ENCODE data around the gene GRK2. TPM values are rescaled to one million over a fixed set of nuclear protein-coding genes. Genes with fewer than 3 reads are reported as not detected.

Gene GRK2
- total RNA-seq, 2 experiments from 2014 or later = 306 to 324 TPM

- POLR2A ChIA-PET = no interaction called here
- no peaks in the 10 kb centered on the region for H3K27me3 Mint-ChIP-seq
- H3K9me3 Mint-ChIP-seq = peaks cover 4% of the 10 kb centered on the region
- peaks cover 36% of the 10 kb centered on the region for H3K36me3 Mint-ChIP-seq (ENCODE audit: low read depth)
- DNase-seq = no peak
- peaks cover 19% of the 10 kb centered on the region for H3K4me1 Mint-ChIP-seq
- H3K4me3 Mint-ChIP-seq = no peak overlapping the region
- CTCF ChIA-PET = interaction anchor here (1.5 to 3.7 kb wide), 4 partner anchors 10 to 39 kb away, joined by 3 to 16 read pairs (median 8); no protein-coding TSS in a partner anchor
- H3K27ac Mint-ChIP-seq = no peak overlapping the region
Observed at GRCh38 chr11:67301313-67301921, 35.1 kb downstream of the GRK2 start.

GRCh38 chr11:67301951-67302516 lies 35.8 kb downstream of the GRK2 start:
- Mint-ChIP-seq H3K27ac (no peak overlapping the region), H3K27me3 (no peaks in the 10 kb centered on the region), H3K4me3 (no peak overlapping the region), H3K36me3 (ENCODE audit: low read depth) (peaks cover 30% of the 10 kb centered on the region), H3K4me1 (peaks cover 14% of the 10 kb centered on the region), H3K9me3 (no peaks in the 10 kb centered on the region)
- ChIA-PET POLR2A (no interaction called here), CTCF (interaction anchor here (1.1 to 3.7 kb wide), 8 partner anchors 9 to 100 kb away, joined by 3 to 16 read pairs (median 6); partner anchors contain the start of genes ANKRD13D and PPP1CA)
- no peak for DNase-seq

- DNase-seq = no peak
- Mint-ChIP-seq H3K4me3 (peak overlapping the region; percentile 38), H3K36me3 (ENCODE audit: low read depth) (peaks cover 25% of the 10 kb centered on the region), H3K27ac (no peak overlapping the region), H3K4me1 (peaks cover 14% of the 10 kb centered on the region), H3K9me3 (no peaks in the 10 kb centered on the region), H3K27me3 (no peaks in the 10 kb centered on the region)
- CTCF ChIA-PET = interaction anchor here (0.7 to 3.7 kb wide), 18 partner anchors 9 to 245 kb away, joined by 3 to 18 read pairs (median 4); partner anchors contain the start of genes ANKRD13D, GRK2 and PPP1CA
- POLR2A ChIA-PET = interaction anchor here (1.5 kb wide), 1 partner anchor 25 kb away, joined by 5 read pairs; no protein-coding TSS in a partner anchor
Observed at GRCh38 chr11:67302571-67303131, 36.4 kb downstream of the GRK2 start.

DNA sequence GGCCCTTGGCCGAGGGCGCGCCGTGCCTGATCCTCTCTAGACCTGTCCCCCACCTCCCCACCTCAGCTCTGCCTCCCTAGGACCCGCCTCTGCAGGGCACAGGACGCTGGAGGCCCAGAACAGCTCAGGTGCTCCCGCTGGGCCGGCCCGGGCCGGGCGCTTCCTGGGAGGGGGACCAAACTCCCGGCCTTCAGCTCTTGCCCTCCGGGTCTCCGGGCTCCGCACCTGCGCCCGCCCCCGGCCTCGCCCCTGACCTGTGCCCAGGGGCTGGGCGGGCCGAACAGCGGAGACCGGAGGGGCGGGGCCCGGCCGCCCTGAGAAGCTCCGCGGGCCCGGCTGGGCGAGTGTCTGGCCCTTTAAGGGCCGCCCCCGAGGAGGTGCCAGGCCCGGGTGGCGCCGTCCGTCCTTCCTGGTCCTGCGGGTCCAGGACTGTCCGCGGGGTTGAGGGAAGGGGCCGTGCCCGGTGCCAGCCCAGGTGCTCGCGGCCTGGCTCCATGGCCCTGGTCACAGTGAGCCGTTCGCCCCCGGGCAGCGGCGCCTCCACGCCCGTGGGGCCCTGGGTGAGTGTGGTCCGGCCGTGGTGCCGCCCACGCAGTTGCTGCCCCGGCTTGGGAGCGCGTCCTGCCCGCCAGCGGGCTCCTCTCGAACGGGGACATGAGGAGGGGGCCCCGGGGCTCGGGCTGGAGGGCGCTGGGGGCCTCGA lies 37.0 kb downstream of the GRK2 start, which contains the start of gene SSH3:
Gene SSH3 (plus strand): TSS at position 399 of the 703 bp plus-strand sequence. CDS start 96 bp downstream, at position 495.
- H3K27ac Mint-ChIP-seq = no peak within 1 kb of the TSS
- H3K9me3 Mint-ChIP-seq = no peaks in the 10 kb centered on the region
- H3K36me3 Mint-ChIP-seq (ENCODE audit: low read depth) = peaks cover 22% of the 10 kb centered on the region
- H3K4me1 Mint-ChIP-seq = peaks cover 13% of the 10 kb centered on the region
- no peaks in the 10 kb centered on the region for H3K27me3 Mint-ChIP-seq
- no peak for DNase-seq
- POLR2A ChIA-PET = interaction anchor here (1.5 kb wide), 1 partner anchor 25 kb away, joined by 5 read pairs; no protein-coding TSS in a partner anchor
- CTCF ChIA-PET = interaction anchor here (0.7 to 3.7 kb wide), 17 partner anchors 8 to 245 kb away, joined by 3 to 18 read pairs (median 4); partner anchors contain the start of genes ANKRD13D, GRK2 and PPP1CA
- H3K4me3 Mint-ChIP-seq = peak within 1 kb of the TSS; percentile 43

- DNase-seq = no peak
- peak overlapping the region; percentile 43 for H3K4me3 Mint-ChIP-seq
Observed at GRCh38 chr11:67303835-67304411, 37.6 kb downstream of the GRK2 start.

DNA sequence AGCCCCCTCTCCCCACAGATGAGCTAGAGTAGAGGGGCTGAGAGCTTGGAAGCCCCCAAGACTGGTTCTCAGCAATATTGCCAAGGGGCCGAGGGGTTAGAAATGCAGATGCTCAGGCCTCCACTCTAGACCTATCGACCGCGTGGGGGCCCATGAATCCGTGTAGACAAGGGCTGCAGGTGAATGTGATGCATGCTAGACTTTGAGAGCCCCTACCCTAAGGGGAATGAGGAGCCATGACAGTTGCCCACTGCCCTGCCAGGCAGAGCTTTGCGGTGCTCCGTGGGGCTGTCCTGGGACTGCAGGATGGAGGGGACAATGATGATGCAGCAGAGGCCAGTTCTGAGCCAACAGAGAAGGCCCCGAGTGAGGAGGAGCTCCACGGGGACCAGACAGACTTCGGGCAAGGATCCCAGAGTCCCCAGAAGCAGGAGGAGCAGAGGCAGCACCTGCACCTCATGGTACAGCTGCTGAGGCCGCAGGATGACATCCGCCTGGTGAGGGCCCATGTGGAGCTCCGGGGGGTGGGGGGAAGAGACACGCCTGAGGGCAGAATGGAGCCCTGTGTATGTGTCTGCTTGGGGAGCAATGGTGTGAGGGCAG lies 38.3 kb downstream of the GRK2 start:
- H3K27ac Mint-ChIP-seq = no peak overlapping the region
- no peak for DNase-seq
- H3K36me3 Mint-ChIP-seq (ENCODE audit: low read depth) = peaks cover 13% of the 10 kb centered on the region
- ChIA-PET POLR2A (no interaction called here), CTCF (interaction anchor here (0.9 to 2.8 kb wide), 11 partner anchors 9 to 42 kb away, joined by 3 to 18 read pairs (median 3); partner anchors contain the start of gene ANKRD13D)
- no peaks in the 10 kb centered on the region for H3K9me3 Mint-ChIP-seq
- H3K27me3 Mint-ChIP-seq = no peaks in the 10 kb centered on the region
- H3K4me3 Mint-ChIP-seq = no peak overlapping the region
- H3K4me1 Mint-ChIP-seq = peaks cover 10% of the 10 kb centered on the region

More at GRCh38 chr11:67303835-67304411, 37.6 kb downstream of the GRK2 start:
- Mint-ChIP-seq H3K9me3 (no peaks in the 10 kb centered on the region), H3K27me3 (no peaks in the 10 kb centered on the region), H3K4me1 (peaks cover 10% of the 10 kb centered on the region), H3K27ac (no peak overlapping the region), H3K36me3 (ENCODE audit: low read depth) (peaks cover 15% of the 10 kb centered on the region)
- CTCF ChIA-PET = interaction anchor here (0.9 to 2.8 kb wide), 16 partner anchors 8 to 103 kb away, joined by 3 to 18 read pairs (median 4); partner anchors contain the start of genes ANKRD13D, GRK2 and PPP1CA
- POLR2A ChIA-PET = interaction anchor here (1.5 kb wide), 1 partner anchor 26 kb away, joined by 5 read pairs; no protein-coding TSS in a partner anchor

GRCh38 chr11:67306769-67307544 lies 40.7 kb downstream of the GRK2 start:
- ChIA-PET POLR2A (no interaction called here), CTCF (interaction anchor here (0.5 to 3.0 kb wide), 3 partner anchors 10 to 94 kb away, joined by 3 to 13 read pairs (median 5); no protein-coding TSS in a partner anchor)
- DNase-seq = no peak
- Mint-ChIP-seq H3K4me3 (no peak overlapping the region), H3K27ac (no peak overlapping the region), H3K9me3 (no peaks in the 10 kb centered on the region), H3K27me3 (no peaks in the 10 kb centered on the region), H3K36me3 (ENCODE audit: low read depth) (peaks cover 8% of the 10 kb centered on the region), H3K4me1 (peaks cover 15% of the 10 kb centered on the region)

- CTCF ChIA-PET = interaction anchor here (0.8 to 3.0 kb wide), 4 partner anchors 9 to 75 kb away, joined by 3 to 13 read pairs (median 6); no protein-coding TSS in a partner anchor
- H3K36me3 Mint-ChIP-seq (ENCODE audit: low read depth) = peaks cover 4% of the 10 kb centered on the region
- no peak overlapping the region for H3K27ac Mint-ChIP-seq
- POLR2A ChIA-PET = no interaction called here
- no peaks in the 10 kb centered on the region for H3K27me3 Mint-ChIP-seq
- H3K9me3 Mint-ChIP-seq = no peaks in the 10 kb centered on the region
- H3K4me3 Mint-ChIP-seq = no peak overlapping the region
- H3K4me1 Mint-ChIP-seq = peaks cover 17% of the 10 kb centered on the region
- DNase-seq = no peak
Observed at GRCh38 chr11:67307545-67308001, 41.3 kb downstream of the GRK2 start.

- H3K4me3 Mint-ChIP-seq = no peak overlapping the region
- peaks cover 19% of the 10 kb centered on the region for H3K4me1 Mint-ChIP-seq
- ChIA-PET CTCF (interaction anchor here (0.8 to 3.0 kb wide), 5 partner anchors 9 to 74 kb away, joined by 3 to 13 read pairs (median 5); no protein-coding TSS in a partner anchor), POLR2A (no interaction called here)
- H3K27ac Mint-ChIP-seq = no peak overlapping the region
- H3K27me3 Mint-ChIP-seq = no peaks in the 10 kb centered on the region
- no peaks in the 10 kb centered on the region for H3K36me3 Mint-ChIP-seq (ENCODE audit: low read depth)
- no peak for DNase-seq
- no peaks in the 10 kb centered on the region for H3K9me3 Mint-ChIP-seq
Observed at GRCh38 chr11:67308031-67308866, 42.0 kb downstream of the GRK2 start.

- peak overlapping the region; percentile 9 for H3K27ac Mint-ChIP-seq
- H3K36me3 Mint-ChIP-seq (ENCODE audit: low read depth) = no peaks in the 10 kb centered on the region
- no peaks in the 10 kb centered on the region for H3K9me3 Mint-ChIP-seq
- POLR2A ChIA-PET = no interaction called here
- no peaks in the 10 kb centered on the region for H3K27me3 Mint-ChIP-seq
- H3K4me1 Mint-ChIP-seq = peaks cover 27% of the 10 kb centered on the region
- CTCF ChIA-PET = interaction anchor here (1.3 to 3.0 kb wide), 2 partner anchors 8 to 48 kb away, joined by 3 to 13 read pairs; no protein-coding TSS in a partner anchor
- no peak for DNase-seq
- H3K4me3 Mint-ChIP-seq = no peak overlapping the region
Observed at GRCh38 chr11:67309166-67309565, 42.9 kb downstream of the GRK2 start.
